Activated effector memory CD4-positive, alpha-beta T cell treated with anti-CD3 and anti-CD28 coated beads, Interleukin-2, amount 50 U/mL, for 16 hours (primary cell): Measurements from ENCODE around the gene MS4A3.
"Not testable (repeated sequence)": the region's sequence is repeated elsewhere in the genome, so short reads cannot be mapped to it uniquely, and the experiment has no call there.

Experiments used
- DNase-seq: peaks from one replicate; pipeline ENCODE4 v3.0.0-alpha.2; 2020

MS4A3 gene

DNA sequence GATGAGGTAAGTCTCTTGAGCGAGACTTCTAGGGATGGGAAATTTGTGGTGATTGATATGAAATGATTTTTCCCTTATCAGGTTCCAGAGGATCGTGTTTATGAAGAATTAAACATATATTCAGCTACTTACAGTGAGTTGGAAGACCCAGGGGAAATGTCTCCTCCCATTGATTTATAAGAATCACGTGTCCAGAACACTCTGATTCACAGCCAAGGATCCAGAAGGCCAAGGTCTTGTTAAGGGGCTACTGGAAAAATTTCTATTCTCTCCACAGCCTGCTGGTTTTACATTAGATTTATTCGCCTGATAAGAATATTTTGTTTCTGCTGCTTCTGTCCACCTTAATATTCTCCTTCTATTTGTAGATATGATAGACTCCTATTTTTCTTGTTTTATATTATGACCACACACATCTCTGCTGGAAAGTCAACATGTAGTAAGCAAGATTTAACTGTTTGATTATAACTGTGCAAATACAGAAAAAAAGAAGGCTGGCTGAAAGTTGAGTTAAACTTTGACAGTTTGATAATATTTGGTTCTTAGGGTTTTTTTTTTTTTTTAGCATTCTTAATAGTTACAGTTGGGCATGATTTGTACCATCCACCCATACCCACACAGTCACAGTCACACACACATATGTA is 39.1 kb downstream of the MS4A3 start:
- DNase-seq, result no peak

DNA sequence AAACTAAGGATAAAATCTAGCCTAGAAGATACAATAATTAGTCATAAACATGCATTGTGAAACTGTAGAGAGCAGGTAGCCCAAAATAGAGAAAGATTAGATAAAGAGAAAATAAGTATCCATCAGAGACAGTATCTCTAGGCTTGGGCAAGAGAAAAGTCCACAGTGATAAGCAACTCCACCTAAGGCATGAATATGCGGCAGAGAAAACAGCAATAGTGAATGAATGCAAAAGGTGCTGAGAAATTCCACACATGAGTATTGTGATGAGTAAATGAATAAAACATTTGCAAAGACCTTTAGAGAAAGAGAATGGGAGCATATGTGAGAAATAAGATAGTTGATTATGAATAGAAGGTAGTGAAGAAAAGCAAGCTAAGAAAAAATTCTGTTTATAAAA is 40.7 kb downstream of the MS4A3 start:
- no peak for DNase-seq

DNA sequence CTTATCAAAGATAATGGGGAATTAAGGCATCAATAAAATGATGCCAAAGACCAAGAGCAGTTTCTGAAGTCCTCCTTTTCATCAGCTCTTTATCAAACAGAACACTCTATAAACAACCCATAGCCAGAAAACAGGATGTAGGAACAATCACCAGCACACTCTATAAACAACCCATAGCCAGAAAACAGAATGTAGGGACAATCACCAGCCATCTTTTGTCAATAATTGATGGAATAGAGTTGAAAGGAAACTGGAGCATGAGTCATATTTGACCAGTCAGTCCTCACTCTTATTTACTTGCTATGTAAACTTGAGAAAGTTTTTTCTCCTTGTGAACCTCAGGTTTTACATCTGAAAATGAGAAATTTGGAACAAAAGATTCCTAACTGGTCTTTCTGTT is 42.0 kb downstream of the MS4A3 start:
- no peak for DNase-seq

DNA sequence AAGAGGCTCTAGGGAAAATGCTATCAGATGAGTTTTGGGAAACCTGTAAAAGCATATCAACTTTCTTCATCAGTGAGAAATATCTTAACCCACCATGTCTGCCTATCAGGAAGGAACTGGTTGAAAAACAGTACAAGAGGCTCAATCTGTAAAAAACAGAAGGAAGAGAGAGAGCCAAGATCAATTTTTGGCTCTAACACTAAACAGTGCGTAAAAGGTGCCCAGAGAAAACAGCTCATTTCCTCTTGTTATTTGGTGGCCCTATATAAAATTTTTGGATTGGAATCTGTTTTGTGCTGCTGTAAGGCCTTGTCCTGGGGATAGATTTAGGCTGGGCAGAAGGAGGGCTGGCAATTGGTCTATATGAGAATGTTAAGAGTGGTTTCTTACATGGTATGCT is 44.1 kb downstream of the MS4A3 start:
- no peak for DNase-seq

DNA sequence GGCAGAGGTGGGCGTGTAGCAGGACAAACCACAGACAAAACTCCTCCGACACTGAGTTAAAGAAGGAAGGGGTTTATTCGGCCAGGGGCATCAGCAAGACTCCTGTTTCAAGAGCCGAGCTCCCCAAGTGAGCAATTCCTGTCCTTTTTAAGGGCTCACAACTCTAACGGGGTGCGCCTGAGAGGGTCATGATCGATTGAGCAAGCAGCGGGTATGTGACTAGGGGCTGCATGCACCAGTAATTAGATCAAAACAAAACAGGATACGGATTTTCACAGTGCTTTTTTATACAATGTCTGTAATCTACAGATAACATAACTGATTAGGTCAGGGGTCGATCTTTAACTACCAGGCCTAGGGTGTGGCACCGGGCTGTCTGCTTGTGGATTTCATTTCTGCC is 44.9 kb downstream of the MS4A3 start:
- not testable (repeated sequence) for DNase-seq

DNA sequence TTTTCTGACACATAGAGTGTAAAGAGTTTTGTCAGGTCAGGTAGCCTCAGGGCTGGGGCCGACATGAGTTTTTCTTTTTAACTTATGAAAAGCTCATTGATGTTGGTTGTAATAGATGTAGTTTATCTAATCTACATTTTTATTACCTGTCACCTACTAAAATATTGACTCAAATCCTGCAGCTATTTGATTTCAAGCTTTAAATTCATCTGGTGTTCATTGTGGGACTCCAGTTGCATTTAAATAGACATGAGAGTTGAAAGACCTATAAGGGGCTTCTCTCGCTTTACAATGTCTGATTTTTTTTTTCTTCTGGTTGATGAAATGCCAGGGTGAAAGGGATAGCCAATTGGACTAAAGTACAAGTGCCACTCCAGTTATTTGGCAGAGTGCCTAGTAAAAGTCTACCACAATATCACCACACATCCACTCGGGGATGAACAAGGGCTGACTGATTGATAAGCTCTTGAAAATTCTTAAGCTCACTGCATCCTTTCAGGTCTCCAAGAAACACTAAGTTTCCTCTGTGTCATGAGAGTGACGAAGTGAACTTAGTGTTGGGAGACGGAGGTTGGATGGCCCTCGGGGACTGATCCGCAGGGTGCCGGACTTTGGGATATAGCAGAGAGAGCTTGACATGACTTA is 48.1 kb downstream of the MS4A3 start:
- not testable (repeated sequence) for DNase-seq

DNA sequence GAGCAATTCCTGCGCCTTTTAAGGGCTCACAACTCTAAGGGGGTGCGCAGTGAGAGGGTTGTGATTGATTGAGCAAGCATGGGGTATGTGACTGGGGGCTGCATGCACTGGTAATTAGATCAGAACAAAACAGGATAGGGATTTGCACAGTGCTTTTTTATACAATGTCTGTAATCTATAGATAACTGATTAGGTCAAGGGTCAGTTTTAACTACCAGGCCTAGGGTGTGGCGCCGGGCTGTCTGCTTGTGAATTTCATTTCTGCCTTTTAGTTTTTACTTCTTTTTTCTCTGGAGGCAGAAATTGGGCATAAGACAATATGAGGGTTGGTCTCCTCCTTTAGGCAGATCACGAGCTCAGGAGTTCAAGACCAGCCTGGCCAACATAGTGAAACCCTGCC is 52.2 kb downstream of the MS4A3 start:
- not testable (repeated sequence) for DNase-seq

DNA sequence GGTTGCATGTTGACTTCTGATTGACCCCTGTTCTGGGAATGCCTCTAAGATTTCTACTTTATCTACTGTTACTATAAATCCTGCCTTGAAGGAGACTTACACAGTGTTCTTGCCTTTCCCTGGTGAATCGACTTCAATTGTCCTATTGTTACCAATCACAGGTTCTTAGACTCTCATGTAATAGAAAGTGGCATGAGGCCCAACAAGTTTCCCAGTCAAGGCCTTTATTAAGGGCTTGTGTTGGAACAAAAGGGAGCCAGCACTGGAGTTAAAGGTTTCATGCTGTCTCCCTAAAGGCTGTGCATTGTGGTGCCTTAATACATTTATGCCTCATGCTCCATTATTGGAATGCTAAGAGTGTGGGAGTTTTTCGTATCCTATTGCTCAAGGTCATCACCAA is 55.3 kb downstream of the MS4A3 start:
- DNase-seq, result no peak

DNA sequence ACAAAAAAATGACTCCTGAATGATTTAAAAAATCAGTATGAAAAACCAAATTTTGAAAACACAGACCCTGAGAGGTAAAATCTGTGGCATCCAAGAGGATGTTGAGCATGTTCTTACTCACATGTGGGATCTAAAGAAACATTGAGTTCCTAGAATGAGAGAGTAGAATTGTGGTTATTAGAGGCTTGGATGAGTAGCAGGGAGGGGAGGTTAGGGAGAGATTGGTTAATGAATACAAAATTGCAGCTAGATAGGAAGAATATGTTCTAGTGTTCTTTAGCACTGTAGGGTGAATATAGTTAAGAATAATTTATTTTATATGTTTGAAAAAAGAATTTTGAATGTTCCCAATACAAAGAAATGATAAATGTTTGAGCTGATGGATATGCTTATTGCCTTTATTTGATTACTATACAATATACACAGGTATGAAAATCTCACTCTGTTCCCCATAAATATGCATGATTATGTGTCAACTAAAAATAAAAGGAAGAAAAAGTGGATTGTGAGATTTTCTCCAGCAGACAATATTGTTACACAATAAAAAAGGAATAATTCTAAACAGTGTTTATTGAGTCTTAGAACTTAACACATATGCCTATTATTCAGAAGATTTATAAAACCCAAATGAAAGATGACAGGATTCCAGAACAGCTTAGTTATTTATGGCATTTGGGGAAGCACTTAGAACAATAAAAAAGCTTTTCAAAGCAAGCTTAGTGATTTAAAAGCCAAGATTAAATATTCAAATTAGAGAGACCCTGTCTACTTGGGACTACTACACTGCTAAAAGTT is 60.7 kb downstream of the MS4A3 start:
- DNase-seq, result no peak

DNA sequence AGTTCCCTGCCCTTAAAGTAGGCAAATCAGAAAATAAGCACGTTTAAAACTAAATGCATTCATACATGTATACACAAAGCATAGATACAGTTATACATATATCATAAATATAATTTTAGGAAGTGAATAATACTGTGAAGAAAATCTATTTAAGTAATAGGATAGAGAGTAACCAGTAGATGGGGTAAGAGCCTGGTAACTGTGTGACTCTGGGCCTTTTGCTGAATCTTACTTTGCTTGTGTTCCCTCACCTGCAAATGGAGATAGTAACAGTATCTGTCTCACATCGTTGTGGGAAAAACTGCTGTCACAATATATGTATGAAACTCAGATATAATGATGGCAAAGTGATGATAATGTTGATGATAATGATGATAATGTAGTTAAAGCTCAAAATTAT is 61.9 kb downstream of the MS4A3 start:
- DNase-seq, result no peak

DNA sequence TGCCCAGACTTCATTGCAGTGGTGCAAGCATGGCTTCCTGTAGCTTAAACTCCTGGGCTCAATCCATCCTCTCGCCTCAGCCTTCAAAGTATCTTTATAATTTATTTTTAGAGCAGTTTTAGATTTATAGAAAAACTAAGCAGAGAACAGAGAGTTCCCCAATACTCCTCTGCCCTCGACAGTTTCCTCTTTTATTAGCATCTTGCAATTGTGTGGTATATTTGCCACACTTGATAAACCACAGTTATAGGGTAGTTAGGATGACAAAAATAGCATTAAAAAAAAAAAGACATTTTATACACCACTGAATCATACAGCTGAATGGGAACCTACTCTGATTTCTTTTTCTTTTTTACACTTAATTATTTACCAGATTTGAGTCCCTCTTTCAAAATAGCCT is 63.2 kb downstream of the MS4A3 start:
- no peak for DNase-seq
